A549 (cell line): ENCODE results near the gene PLEKHS1. TPM values are rescaled to one million over a fixed set of nuclear protein-coding genes. Genes with fewer than 3 reads are reported as not detected.
"Not testable (repeated sequence)": the region's sequence is repeated elsewhere in the genome, so short reads cannot be mapped to it uniquely, and the experiment has no call there.

Experiments
- ATAC-seq, 2 experiments: fragments of 200-7000 bp in 1 of 2; fragments of >200 bp in 1 of 2; cut with Nextera tagmentation in 1 of 2; cut with Tn5 transposase in 1 of 2; 3 replicates each; pipeline versions ENCODE4 v1.8.0 to v1.9.1; 2018 to 2020; ENCODE audit warnings: mild to moderate bottlenecking in 1 of 2, moderate library complexity in 1 of 2
- CTCF ChIA-PET: fragments of 300-600 bp; sonication (Branson Sonifier 250); formaldehyde crosslinking; extraction: SDS; loops from one replicate; lab custom pipeline; 2021; ENCODE audit warnings: antibody characterized with exemption, inconsistent platforms; lab: Yijun Ruan, JAX
- POLR2A ChIA-PET: fragments of 350-600 bp; formaldehyde crosslinking; extraction: SDS; loops from one replicate; lab custom pipeline; 2021; ENCODE audit warnings: antibody characterized with exemption, inconsistent platforms; lab: Yijun Ruan, JAX
- DNase-seq, 2 experiments: peaks; one replicate each; pipeline versions ENCODE4 v3.0.0 to v3.0.0-alpha.2; 2011 to 2016; ENCODE audit warnings: low read depth in 1 of 2, low spot score in 1 of 2
- FAIRE-seq: peaks from 2 replicates; lab custom pipeline; 2011; peaks lifted over from hg19 to GRCh38; lab: Jason Lieb, UNC
- H3K27ac ChIP-seq, 2 experiments: fragments of >200 bp; sonication (Bioruptor Twin); formaldehyde crosslinking; 3 replicates each; pipeline ENCODE4 v1.5.1; 2016 to 2017
- H3K4me1 ChIP-seq: fragments of >200 bp; sonication (Bioruptor Twin); formaldehyde crosslinking; 3 replicates; pipeline ENCODE4 v1.6.1; 2016
- H3K4me2 ChIP-seq: fragments of >200 bp; sonication (Bioruptor Twin); formaldehyde crosslinking; 3 replicates; pipeline ENCODE4 v1.6.1; 2016
- H3K4me3 ChIP-seq: fragments of >200 bp; sonication (Bioruptor Twin); formaldehyde crosslinking; 3 replicates; pipeline ENCODE4 v1.5.1; 2016
- H3K9me3 ChIP-seq: fragments of >200 bp; sonication (Bioruptor Twin); formaldehyde crosslinking; 3 replicates; pipeline ENCODE4 v1.6.1; 2016
- CBX2 ChIP-seq: fragments of 200-600 bp; sonication (generic); IDR thresholded peaks from 2 replicates; pipeline ENCODE4 v1.6.1; 2016; ENCODE audit warnings: low read depth, mild to moderate bottlenecking, borderline replicate concordance
- CBX8 ChIP-seq: fragments of 200-600 bp; sonication (generic); IDR thresholded peaks from 2 replicates; pipeline ENCODE4 v1.6.1; 2016
- CHD2 ChIP-seq: fragments of 150-350 bp; IDR thresholded peaks from 2 replicates; pipeline ENCODE4 v1.6.1; 2014; ENCODE audit warnings: low read length; ENCODE audit not compliant: partially characterized antibody
- GATA3 ChIP-seq: IDR thresholded peaks from 2 replicates; pipeline ENCODE4 v1.6.1; 2012; ENCODE audit warnings: borderline replicate concordance
- HOXB13 ChIP-seq: fragments of 250-450 bp; sonication (Bioruptor Pico); IDR thresholded peaks from 2 replicates; pipeline ENCODE4 v1.5.0; 2020; ENCODE audit warnings: low read depth, mild to moderate bottlenecking, moderate library complexity
- JUN ChIP-seq, 2 experiments: fragments of >200 bp; sonication (Bioruptor Twin); formaldehyde crosslinking; IDR thresholded peaks; 2 replicates in 1 of 2; 3 replicates in 1 of 2; pipeline ENCODE4 v1.6.1; 2016 to 2017
- KDM1A ChIP-seq: fragments of 200-600 bp; sonication (generic); IDR thresholded peaks from 2 replicates; pipeline ENCODE4 v1.6.1; 2016; ENCODE audit warnings: low read depth, mild to moderate bottlenecking
- MAFK ChIP-seq: fragments of 450-650 bp; IDR thresholded peaks from 2 replicates; pipeline ENCODE4 v1.6.1; 2014; ENCODE audit not compliant: partially characterized antibody
- MAX ChIP-seq: IDR thresholded peaks from 2 replicates; pipeline ENCODE4 v1.6.1; 2012
- PHF8 ChIP-seq: fragments of 200-600 bp; sonication (generic); IDR thresholded peaks from 2 replicates; pipeline ENCODE4 v1.6.1; 2016; ENCODE audit warnings: low read depth, mild to moderate bottlenecking, antibody characterized with exemption, moderate library complexity, borderline replicate concordance
- RARB ChIP-seq: fragments of 250-450 bp; sonication (Bioruptor Pico); IDR thresholded peaks from 2 replicates; pipeline ENCODE4 v1.8.0; 2021; ENCODE audit warnings: mild to moderate bottlenecking, moderate library complexity
- REST ChIP-seq: fragments of 200-600 bp; sonication (generic); IDR thresholded peaks from 2 replicates; pipeline ENCODE4 v1.6.1; 2016; ENCODE audit warnings: antibody characterized with exemption, mild to moderate bottlenecking, moderate library complexity
- RFX5 ChIP-seq: fragments of 450-650 bp; IDR thresholded peaks from 2 replicates; pipeline ENCODE4 v1.7.1; 2014; ENCODE audit warnings: antibody characterized with exemption, mild to moderate bottlenecking, moderate library complexity
- SMC3 ChIP-seq: fragments of >200 bp; sonication (Bioruptor Twin); formaldehyde crosslinking; IDR thresholded peaks from 3 replicates; pipeline ENCODE4 v1.6.1; 2018; ENCODE audit warnings: inconsistent platforms
- SREBF2 ChIP-seq: fragments of 450-650 bp; IDR thresholded peaks from 2 replicates; pipeline ENCODE4 v1.6.1; 2014; ENCODE audit warnings: mild to moderate bottlenecking, moderate library complexity
- TP53 ChIP-seq: fragments of 250-450 bp; sonication (Bioruptor Pico); IDR thresholded peaks from 2 replicates; pipeline ENCODE4 v1.5.0; 2021; ENCODE audit warnings: mild to moderate bottlenecking, moderate library complexity
- WGBS: methylation state at CpG from one replicate; pipeline ENCODE4 v1.1.6; 2017; ENCODE audit errors: missing lambda C conversion rate; 5-methylcytosine and 5-hydroxymethylcytosine counted together
- polyA plus RNA-seq, 4 experiments: library from polyadenylated mRNA; depleted of rRNA in 3 of 4; stranded (reverse); fragments of >200 nt; fragmentation: RNase III in 1 of 4; extraction: RNeasy Plus Mini Kit Qiagen cat#74134 plus additional on column Dnase treatment in 1 of 4; gene quantifications; 2 replicates in 3 of 4; 3 replicates in 1 of 4; pipeline ENCODE4 v1.2.3, GENCODE V29; 2011 to 2017
- TF ChIP-seq, protein P1 (sequence below): fragments of 150-350 bp; IDR thresholded peaks from 2 replicates; pipeline ENCODE4 v1.6.1; 2014; ENCODE audit warnings: low read depth, mild to moderate bottlenecking, low read length
- TF ChIP-seq, protein P2 (sequence below): fragments of >200 bp; sonication (Bioruptor Twin); formaldehyde crosslinking; IDR thresholded peaks from 3 replicates; pipeline ENCODE4 v1.5.1; 2016
- TF ChIP-seq, protein P3 (sequence below): fragments of 250-450 bp; sonication (Bioruptor Pico); IDR thresholded peaks from 2 replicates; pipeline ENCODE4 v1.5.0; 2020; ENCODE audit warnings: low read depth, mild to moderate bottlenecking, moderate library complexity

PLEKHS1 gene
- polyA plus RNA-seq, 2 of the 4 experiments (the other 2 are of a cell fraction) = 0.03 to 0.05 TPM

DNA sequence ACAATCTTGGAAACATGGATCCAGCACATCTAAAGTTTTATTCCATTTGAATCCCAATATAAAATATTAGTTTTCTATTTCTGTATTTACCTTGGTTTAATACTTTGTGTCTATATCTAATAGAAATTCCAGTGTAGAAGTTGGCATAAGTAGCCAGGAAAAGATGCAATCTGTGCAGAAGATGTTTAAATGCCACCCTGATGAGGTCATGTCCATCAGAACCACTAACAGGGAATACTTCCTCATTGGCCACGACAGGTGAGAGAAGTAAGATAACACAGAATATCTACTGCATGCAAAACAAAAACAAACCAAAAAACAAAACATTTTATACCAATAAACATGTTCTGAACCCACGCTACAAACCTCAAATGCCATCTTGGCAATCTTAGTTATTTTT is 15.7 kb downstream of the PLEKHS1 start (continued):
- TF ChIP-seq, protein P1, sequence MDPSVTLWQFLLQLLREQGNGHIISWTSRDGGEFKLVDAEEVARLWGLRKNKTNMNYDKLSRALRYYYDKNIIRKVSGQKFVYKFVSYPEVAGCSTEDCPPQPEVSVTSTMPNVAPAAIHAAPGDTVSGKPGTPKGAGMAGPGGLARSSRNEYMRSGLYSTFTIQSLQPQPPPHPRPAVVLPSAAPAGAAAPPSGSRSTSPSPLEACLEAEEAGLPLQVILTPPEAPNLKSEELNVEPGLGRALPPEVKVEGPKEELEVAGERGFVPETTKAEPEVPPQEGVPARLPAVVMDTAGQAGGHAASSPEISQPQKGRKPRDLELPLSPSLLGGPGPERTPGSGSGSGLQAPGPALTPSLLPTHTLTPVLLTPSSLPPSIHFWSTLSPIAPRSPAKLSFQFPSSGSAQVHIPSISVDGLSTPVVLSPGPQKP = no peak
- TF ChIP-seq MAX (no peak), MAFK (no peak), RARB (CRISPR knock-in tag) (no peak)

DNA sequence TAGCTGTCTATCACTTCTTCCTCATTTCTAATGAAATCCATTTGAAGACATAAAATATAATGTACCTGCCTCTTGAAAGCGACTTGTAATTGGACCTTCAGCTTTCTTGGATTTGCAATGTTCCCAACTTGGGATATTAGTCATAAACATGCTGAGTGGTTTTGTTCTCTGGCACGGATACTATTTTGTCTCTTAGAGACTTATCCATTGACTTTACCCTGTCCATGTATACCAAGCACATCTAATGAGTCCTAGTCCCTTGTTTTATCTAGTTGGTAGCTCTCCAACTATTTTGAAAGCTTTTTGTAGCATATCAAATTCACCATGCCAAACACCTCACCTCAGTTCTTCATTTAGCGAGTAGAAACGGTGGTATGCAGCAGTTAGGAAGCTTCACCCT is 18.9 kb downstream of the PLEKHS1 start:
- POLR2A ChIA-PET = no interaction called here
- Histone ChIP-seq H3K4me2 (no peak overlapping the region), H3K4me3 (no peak overlapping the region), H3K27ac (no peak overlapping the region), H3K4me1 (no peaks in the 10 kb centered on the region), H3K9me3 (no peaks in the 10 kb centered on the region)
- FAIRE-seq = no peak
- 49% methylated on average over 4 of the region's 4 CpGs for WGBS
- DNase-seq = no peak
- ATAC-seq = no peak
- CTCF ChIA-PET = interaction anchor here (1.0 kb wide), 1 partner anchor 29 kb away, joined by 4 read pairs; no protein-coding TSS in a partner anchor
- TF ChIP-seq SREBF2 = no peak
- no peak for TF ChIP-seq CBX2
- no peak for TF ChIP-seq GATA3
- no peak for TF ChIP-seq JUN (IDR thresholded peaks at IDR 0.05)
- TF ChIP-seq PHF8 = no peak
- TF ChIP-seq, protein P1 = no peak
- no peak for TF ChIP-seq CHD2
- no peak for TF ChIP-seq SMC3
- TF ChIP-seq REST = no peak
- TF ChIP-seq TP53 (CRISPR knock-in tag) = no peak
- no peak for TF ChIP-seq HOXB13 (CRISPR knock-in tag)
- no peak for TF ChIP-seq CBX8
- TF ChIP-seq, protein P2, sequence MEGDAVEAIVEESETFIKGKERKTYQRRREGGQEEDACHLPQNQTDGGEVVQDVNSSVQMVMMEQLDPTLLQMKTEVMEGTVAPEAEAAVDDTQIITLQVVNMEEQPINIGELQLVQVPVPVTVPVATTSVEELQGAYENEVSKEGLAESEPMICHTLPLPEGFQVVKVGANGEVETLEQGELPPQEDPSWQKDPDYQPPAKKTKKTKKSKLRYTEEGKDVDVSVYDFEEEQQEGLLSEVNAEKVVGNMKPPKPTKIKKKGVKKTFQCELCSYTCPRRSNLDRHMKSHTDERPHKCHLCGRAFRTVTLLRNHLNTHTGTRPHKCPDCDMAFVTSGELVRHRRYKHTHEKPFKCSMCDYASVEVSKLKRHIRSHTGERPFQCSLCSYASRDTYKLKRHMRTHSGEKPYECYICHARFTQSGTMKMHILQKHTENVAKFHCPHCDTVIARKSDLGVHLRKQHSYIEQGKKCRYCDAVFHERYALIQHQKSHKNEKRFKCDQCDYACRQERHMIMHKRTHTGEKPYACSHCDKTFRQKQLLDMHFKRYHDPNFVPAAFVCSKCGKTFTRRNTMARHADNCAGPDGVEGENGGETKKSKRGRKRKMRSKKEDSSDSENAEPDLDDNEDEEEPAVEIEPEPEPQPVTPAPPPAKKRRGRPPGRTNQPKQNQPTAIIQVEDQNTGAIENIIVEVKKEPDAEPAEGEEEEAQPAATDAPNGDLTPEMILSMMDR = no peak
- TF ChIP-seq RFX5 = no peak
- TF ChIP-seq KDM1A = no peak
- TF ChIP-seq, protein P3, sequence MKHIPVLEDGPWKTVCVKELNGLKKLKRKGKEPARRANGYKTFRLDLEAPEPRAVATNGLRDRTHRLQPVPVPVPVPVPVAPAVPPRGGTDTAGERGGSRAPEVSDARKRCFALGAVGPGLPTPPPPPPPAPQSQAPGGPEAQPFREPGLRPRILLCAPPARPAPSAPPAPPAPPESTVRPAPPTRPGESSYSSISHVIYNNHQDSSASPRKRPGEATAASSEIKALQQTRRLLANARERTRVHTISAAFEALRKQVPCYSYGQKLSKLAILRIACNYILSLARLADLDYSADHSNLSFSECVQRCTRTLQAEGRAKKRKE = no peak

GRCh38 chr10:113771131-113771530 is 19.6 kb downstream of the PLEKHS1 start:
- 49% methylated on average over 3 of the region's 3 CpGs for WGBS
- CTCF ChIA-PET = interaction anchor here (1.0 kb wide), 1 partner anchor 28 kb away, joined by 4 read pairs; no protein-coding TSS in a partner anchor
- H3K27ac ChIP-seq, H3K4me3 ChIP-seq, DNase-seq, H3K4me2 ChIP-seq, ATAC-seq, POLR2A ChIA-PET, FAIRE-seq, H3K4me1 ChIP-seq, H3K9me3 ChIP-seq: not testable (repeated sequence)
